ENCODE data around the gene ZNF506. TPM values are rescaled to one million over a fixed set of nuclear protein-coding genes. Genes with fewer than 3 reads are reported as not detected.

ZNF506 gene
- total and polyA plus RNA-seq, 2 donors (not counting 3 experiments of a cell fraction or from before 2014, with no cell fraction given): 6.4 to 10.7 TPM

DNA sequence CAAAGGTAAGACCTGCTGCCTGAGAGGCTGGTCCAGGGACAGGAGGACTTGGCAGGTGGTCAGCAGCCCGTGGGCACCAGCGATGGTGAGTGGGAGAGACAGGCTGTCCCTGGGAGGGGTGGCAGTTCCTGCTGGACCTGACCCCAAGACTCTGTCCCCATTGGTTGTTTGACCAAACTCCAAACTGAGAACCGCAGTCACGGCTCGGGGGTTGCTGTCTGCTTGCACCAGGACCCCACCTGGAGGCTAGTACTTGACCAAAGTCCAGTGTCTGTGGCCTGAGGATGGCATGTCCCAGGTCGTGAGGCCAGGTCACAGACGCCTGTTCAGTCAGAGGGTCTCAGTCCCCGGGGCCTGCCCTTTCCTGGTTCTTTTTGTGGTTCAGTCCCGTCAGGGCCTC lies 78.8 kb downstream of the ZNF506 start:
- dilution Hi-C loops (cut with MboI; ENCODE audit: extremely low pct_ligation_motif_present, low sequenced_read_pairs): no loop called here
- Histone ChIP-seq H3K9me3 (replicated peaks; ENCODE audit: control insufficient read depth, insufficient read depth, low read length) (no peaks in the 10 kb centered on the region), H3K27me3 (ENCODE audit: control insufficient read depth in 2 of 2, insufficient read depth in 2 of 2, low read length in 2 of 2) (no peaks in the 10 kb centered on the region), H3K4me2 (ENCODE audit: insufficient read depth, low read length) (no peak overlapping the region), H3K27ac (ENCODE audit: insufficient read depth, low read depth, low read length) (no peak overlapping the region), H2AFZ (ENCODE audit: low read depth, low read length) (no peak overlapping the region), H3K36me3 (ENCODE audit: control insufficient read depth in 2 of 2, extremely low read depth in 1 of 2, insufficient read depth in 2 of 2, low read length in 2 of 2) (no peaks in the 10 kb centered on the region), H3K79me2 (ENCODE audit: control insufficient read depth, insufficient read depth, low read length) (no peaks in the 10 kb centered on the region), H3K4me1 (ENCODE audit: control insufficient read depth, extremely low read depth, insufficient read depth, low read length) (no peaks in the 10 kb centered on the region), H4K20me1 (replicated peaks; ENCODE audit: control insufficient read depth, extremely low read depth, insufficient read depth, low read length) (no peaks in the 10 kb centered on the region), H3K9me1 (replicated peaks; ENCODE audit: control insufficient read depth, extremely low read depth, insufficient read depth, low read length) (no peaks in the 10 kb centered on the region), H3K4me3 (replicated peaks in 1 of 3; ENCODE audit: insufficient read depth in 1 of 3, low read depth in 1 of 3, low read length in 3 of 3) (no peak overlapping the region), H3K9ac (replicated peaks; ENCODE audit: extremely low read depth, insufficient read depth, low read length) (no peak overlapping the region)
- intact Hi-C loops (cut with micrococcal nuclease): no loop called here
- TF ChIP-seq FOS (IDR thresholded peaks at IDR 0.05; ENCODE audit: borderline replicate concordance, insufficient read depth, low read length) (no peak), GATA2 (IDR thresholded peaks at IDR 0.05; ENCODE audit: insufficient read depth, insufficient read length, low read depth, low read length) (no peak), EZH2 (IDR thresholded peaks at IDR 0.05; ENCODE audit: borderline replicate concordance, low read depth, low read length, severe bottlenecking) (no peak), POLR2AphosphoS5 (IDR thresholded peaks at IDR 0.05; ENCODE audit: insufficient read depth, low read depth, low read length) (no peak), POLR2A (IDR thresholded peaks at IDR 0.05; ENCODE audit: low read depth, low read length) (no peak)
- TF ChIP-seq, protein P1, sequence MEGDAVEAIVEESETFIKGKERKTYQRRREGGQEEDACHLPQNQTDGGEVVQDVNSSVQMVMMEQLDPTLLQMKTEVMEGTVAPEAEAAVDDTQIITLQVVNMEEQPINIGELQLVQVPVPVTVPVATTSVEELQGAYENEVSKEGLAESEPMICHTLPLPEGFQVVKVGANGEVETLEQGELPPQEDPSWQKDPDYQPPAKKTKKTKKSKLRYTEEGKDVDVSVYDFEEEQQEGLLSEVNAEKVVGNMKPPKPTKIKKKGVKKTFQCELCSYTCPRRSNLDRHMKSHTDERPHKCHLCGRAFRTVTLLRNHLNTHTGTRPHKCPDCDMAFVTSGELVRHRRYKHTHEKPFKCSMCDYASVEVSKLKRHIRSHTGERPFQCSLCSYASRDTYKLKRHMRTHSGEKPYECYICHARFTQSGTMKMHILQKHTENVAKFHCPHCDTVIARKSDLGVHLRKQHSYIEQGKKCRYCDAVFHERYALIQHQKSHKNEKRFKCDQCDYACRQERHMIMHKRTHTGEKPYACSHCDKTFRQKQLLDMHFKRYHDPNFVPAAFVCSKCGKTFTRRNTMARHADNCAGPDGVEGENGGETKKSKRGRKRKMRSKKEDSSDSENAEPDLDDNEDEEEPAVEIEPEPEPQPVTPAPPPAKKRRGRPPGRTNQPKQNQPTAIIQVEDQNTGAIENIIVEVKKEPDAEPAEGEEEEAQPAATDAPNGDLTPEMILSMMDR (IDR thresholded peaks at IDR 0.05; ENCODE audit: extremely low read depth in 1 of 2, insufficient read depth in 1 of 2, low read depth in 1 of 2, low read length in 2 of 2): no peak
- TF ChIP-seq, protein P2, sequence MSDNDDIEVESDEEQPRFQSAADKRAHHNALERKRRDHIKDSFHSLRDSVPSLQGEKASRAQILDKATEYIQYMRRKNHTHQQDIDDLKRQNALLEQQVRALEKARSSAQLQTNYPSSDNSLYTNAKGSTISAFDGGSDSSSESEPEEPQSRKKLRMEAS (IDR thresholded peaks at IDR 0.05; ENCODE audit: insufficient read depth, insufficient read length): no peak
- POLR2A ChIA-PET: no interaction called here
- DNase-seq (ENCODE audit: low read depth, low spot score) (no peak), FAIRE-seq (no peak)
- CTCF ChIA-PET: no interaction called here
- no TSS peak for BruUV-seq (replicated peaks)

Small RNA genes lying within 50 kb of the gene (small RNA-seq; reads per million reads assigned to genes)
- gene AC011477.5 (ENCODE audit: insufficient read depth, insufficient read length, low read depth, low replicate concordance): not detected

Other genes starting within 250 kb of the ZNF506 start
- gene PBX4, start 203.1 kb downstream of the ZNF506 start, total RNA-seq: not detected in 2 replicates
- not detected in 2 replicates for gene PBX4, start 203.1 kb downstream of the ZNF506 start, polyA plus RNA-seq
- gene LPAR2, start 193.5 kb downstream of the ZNF506 start, total RNA-seq: 5.0 and 5.1 TPM in 2 replicates
- gene LPAR2, start 193.5 kb downstream of the ZNF506 start, polyA plus RNA-seq: 4.7 and 6.3 TPM in 2 replicates
- 19.8 and 26.0 TPM in 2 replicates for gene GMIP, start 178.1 kb downstream of the ZNF506 start, total RNA-seq
- 7.8 and 7.9 TPM in 2 replicates for gene GMIP, start 178.1 kb downstream of the ZNF506 start, polyA plus RNA-seq
- 48.7 and 56.8 TPM in 2 replicates for gene ATP13A1, start 158.1 kb downstream of the ZNF506 start, total RNA-seq
- gene ATP13A1, start 158.1 kb downstream of the ZNF506 start, polyA plus RNA-seq: 36.9 and 44.9 TPM in 2 replicates
- gene ZNF101, start 152.9 kb downstream of the ZNF506 start, total RNA-seq: 10.6 and 12.8 TPM in 2 replicates
- 2.8 TPM in 2 replicates for gene ZNF101, start 152.9 kb downstream of the ZNF506 start, polyA plus RNA-seq
- gene ZNF14, start 88.6 kb downstream of the ZNF506 start, total RNA-seq: 2.1 and 2.6 TPM in 2 replicates
- 0.53 and 0.65 TPM in 2 replicates for gene ZNF14, start 88.6 kb downstream of the ZNF506 start, polyA plus RNA-seq
- gene ZNF253, start 44.1 kb upstream of the ZNF506 start, total RNA-seq: 3.9 and 8.4 TPM in 2 replicates
- 0.64 and 0.86 TPM in 2 replicates for gene ZNF253, start 44.1 kb upstream of the ZNF506 start, polyA plus RNA-seq
- 5.6 and 9.9 TPM in 2 replicates for gene ZNF93, start 79.2 kb upstream of the ZNF506 start, total RNA-seq
- 8.1 and 8.9 TPM in 2 replicates for gene ZNF93, start 79.2 kb upstream of the ZNF506 start, polyA plus RNA-seq
- gene ZNF682, start 217.8 kb upstream of the ZNF506 start, total RNA-seq: 3.4 TPM in 2 replicates
- gene ZNF682, start 217.8 kb upstream of the ZNF506 start, polyA plus RNA-seq: 2.3 and 2.8 TPM in 2 replicates

Measured in endothelial cell of umbilical vein (primary cell).